NT2/D1 (cell line): ENCODE data around the gene GPR15LG.
A peak's percentile ranks its signal among the peaks of the same experiment; 100 is the strongest.
"Not testable (repeated sequence)": the region's sequence is repeated elsewhere in the genome, so short reads cannot be mapped to it uniquely, and the experiment has no call there.

Experiments used
- DNase-seq: peaks from one replicate; pipeline ENCODE4 v3.0.0-alpha.2; 2011; ENCODE audit warnings: low read depth, low spot score
- H3K27me3 ChIP-seq: 2 replicates; pipeline ENCODE4 v1.6.0; 2011; ENCODE audit warnings: mild to moderate bottlenecking; ENCODE audit not compliant: insufficient read length, insufficient read depth
- H3K36me3 ChIP-seq: 2 replicates; pipeline ENCODE4 v1.6.1; 2011; ENCODE audit warnings: mild to moderate bottlenecking, low read length, mixed read lengths; ENCODE audit not compliant: insufficient read depth, insufficient read length
- H3K4me1 ChIP-seq: 2 replicates; pipeline ENCODE4 v1.5.1; 2011; ENCODE audit not compliant: insufficient read depth, insufficient read length
- H3K4me3 ChIP-seq: 2 replicates; pipeline ENCODE4 v1.5.1; 2011; ENCODE audit warnings: low read depth; ENCODE audit not compliant: insufficient read length
- H3K9ac ChIP-seq: 2 replicates; pipeline ENCODE4 v1.6.0; 2011; ENCODE audit warnings: low read depth; ENCODE audit not compliant: insufficient read length
- H3K9me3 ChIP-seq: 2 replicates; pipeline ENCODE4 v1.5.1; 2011; ENCODE audit warnings: mild to moderate bottlenecking, low read length; ENCODE audit not compliant: insufficient read depth
- SUZ12 ChIP-seq: IDR thresholded peaks from 2 replicates; pipeline ENCODE4 v1.6.1; 2011; ENCODE audit not compliant: insufficient read length, insufficient read depth; ENCODE audit errors: extremely low read depth
- YY1 ChIP-seq: IDR thresholded peaks from 2 replicates; pipeline ENCODE4 v1.6.1; 2011; ENCODE audit not compliant: insufficient read length, insufficient read depth
- ZNF274 ChIP-seq: IDR thresholded peaks from 2 replicates; pipeline ENCODE4 v1.6.1; 2011; ENCODE audit warnings: mild to moderate bottlenecking, low read depth, low read length

The GPR15LG gene

DNA sequence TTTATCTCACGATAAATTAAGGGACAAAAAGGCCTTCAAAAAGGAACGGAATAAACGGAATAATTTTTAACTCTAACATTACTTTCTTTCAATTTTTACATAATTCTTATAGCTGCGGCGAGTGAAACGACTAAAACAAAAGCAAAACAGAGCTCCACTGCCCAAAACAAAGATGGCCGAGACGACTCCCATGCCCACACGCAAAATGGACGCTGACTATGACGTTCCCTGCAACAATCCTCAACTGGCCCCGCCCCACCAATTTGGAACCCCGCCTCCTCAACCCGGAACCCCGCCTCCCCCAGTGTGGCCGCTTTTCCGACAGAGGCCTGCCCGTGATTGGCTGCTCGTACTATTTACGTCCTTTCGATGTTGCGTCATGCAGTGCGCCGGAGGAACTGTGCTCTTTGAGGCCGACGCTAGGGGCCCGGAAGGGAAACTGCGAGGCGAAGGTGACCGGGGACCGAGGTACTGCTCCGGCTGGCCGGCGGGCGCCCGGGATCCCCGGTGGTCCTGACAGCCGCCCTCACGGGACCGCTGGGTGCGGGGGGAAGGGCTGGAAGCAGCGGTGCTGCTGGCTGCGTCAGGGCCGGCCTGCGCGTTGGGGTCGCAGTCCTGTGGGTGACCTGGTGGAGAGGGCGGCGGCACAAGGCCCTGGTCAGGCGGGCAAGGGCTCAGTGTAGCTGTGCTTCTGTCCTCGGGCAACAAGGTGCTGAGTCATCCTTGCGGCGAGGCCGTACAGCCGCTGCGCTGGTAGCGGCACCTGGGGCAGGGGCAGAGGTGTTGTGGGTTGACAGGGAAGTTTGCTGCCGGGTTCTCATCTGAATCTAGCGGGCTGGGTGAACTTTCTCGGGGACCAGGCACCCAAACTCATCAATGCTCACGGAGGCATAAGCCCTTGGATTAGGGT lies 34.2 kb upstream of the GPR15LG start, which contains the start of gene GHITM:
Gene GHITM (plus strand): TSS at position 384 of the 910 bp plus-strand sequence. CDS start 1,992 bp downstream, outside the sequence.
- Histone ChIP-seq H3K9me3 (no peaks in the 10 kb centered on the region), H3K27me3 (no peaks in the 10 kb centered on the region), H3K4me3 (peak within 1 kb of the TSS; percentile 94), H3K4me1 (no peaks in the 10 kb centered on the region), H3K36me3 (peaks cover 38% of the 10 kb centered on the region), H3K9ac (peak within 1 kb of the TSS; percentile 95)
- TF ChIP-seq YY1 (peak; percentile 97), ZNF274 (no peak)
- peak; percentile 94 for DNase-seq

DNA sequence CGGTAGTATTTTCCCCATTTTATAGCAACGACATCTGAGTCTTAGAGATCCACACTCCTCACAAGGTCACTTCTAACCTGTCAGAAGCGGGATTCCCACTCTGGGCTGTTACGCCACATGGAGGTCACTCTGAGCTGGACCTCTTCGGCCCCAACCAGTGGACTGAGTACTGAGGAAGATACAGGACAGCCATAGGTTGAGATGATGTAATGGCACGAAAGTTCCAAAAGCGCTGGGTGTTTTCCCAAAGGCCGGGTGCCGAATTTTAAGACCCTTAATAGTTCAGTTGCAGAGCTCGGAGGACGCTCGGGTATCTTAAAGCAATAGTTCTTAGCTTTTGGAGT lies 33.6 kb upstream of the GPR15LG start:
- H3K4me1 ChIP-seq, result no peaks in the 10 kb centered on the region
- DNase-seq, result no peak
- no peak for TF ChIP-seq SUZ12
- no peak for TF ChIP-seq ZNF274
- no peak for TF ChIP-seq YY1

DNA sequence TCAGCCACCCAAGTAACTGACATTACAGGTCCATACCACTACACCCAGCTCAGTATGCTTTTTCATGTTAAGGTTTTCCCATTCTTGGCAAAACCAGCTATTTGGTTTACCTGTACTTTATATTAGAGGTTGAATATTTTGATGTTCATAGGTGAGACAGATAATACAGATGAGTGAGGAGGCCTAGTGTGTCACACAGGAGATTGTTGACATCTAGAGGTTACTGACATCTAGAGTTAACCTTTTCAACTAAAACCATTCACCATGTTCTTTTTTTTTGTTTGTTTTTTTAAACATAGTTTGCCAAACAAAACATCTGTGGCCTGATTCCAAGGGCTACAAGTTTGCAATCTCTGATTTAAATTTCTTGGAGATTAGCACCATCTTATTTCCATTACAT lies 26.3 kb upstream of the GPR15LG start:
- no peaks in the 10 kb centered on the region for H3K4me1 ChIP-seq
- no peak for DNase-seq
- peaks cover 82% of the 10 kb centered on the region for H3K36me3 ChIP-seq
- H3K9ac ChIP-seq, result no peak overlapping the region
- no peaks in the 10 kb centered on the region for H3K9me3 ChIP-seq
- no peak for TF ChIP-seq SUZ12
- TF ChIP-seq ZNF274, result no peak
- no peak for TF ChIP-seq YY1
- H3K4me3 ChIP-seq, result no peak overlapping the region
- H3K27me3 ChIP-seq, result no peaks in the 10 kb centered on the region

More for the DNA sequence above, 33.6 kb upstream of the GPR15LG start:
- Histone ChIP-seq H3K4me3 (peak overlapping the region; percentile 94), H3K9me3 (no peaks in the 10 kb centered on the region), H3K9ac (peak overlapping the region; percentile 95), H3K27me3 (no peaks in the 10 kb centered on the region), H3K36me3 (peaks cover 45% of the 10 kb centered on the region)

DNA sequence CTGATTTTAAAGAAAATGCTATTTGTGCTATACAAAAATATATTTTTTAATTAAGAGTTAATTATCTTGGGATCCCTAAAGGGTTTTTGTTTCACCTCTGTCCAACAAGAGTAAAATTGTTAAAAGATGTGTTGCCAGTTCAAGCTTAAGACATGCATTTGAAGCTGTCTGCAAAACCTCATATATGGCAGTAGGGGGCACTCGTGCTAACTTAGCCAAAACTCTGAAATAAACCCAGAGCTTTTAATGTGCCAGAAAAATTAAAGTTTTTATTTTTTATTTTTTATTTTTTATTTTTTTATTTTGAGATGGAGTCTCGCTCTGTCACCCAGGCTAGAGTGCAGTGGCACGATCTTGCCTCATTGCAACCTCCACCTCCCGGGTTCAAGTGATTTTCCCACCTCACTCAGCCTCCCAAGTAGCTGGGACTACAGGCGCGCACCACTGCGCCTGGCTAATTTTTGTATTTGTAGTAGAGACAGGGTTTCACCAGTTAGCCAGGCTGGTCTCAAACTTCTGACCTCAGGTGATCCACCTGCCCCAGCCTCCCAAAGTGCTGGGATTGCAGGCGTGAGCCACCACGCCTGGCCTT lies 25.5 kb upstream of the GPR15LG start:
- not testable (repeated sequence) for DNase-seq, H3K9me3 ChIP-seq, H3K4me1 ChIP-seq, H3K4me3 ChIP-seq, H3K9ac ChIP-seq, H3K27me3 ChIP-seq
- peaks cover 82% of the 10 kb centered on the region for H3K36me3 ChIP-seq

DNA sequence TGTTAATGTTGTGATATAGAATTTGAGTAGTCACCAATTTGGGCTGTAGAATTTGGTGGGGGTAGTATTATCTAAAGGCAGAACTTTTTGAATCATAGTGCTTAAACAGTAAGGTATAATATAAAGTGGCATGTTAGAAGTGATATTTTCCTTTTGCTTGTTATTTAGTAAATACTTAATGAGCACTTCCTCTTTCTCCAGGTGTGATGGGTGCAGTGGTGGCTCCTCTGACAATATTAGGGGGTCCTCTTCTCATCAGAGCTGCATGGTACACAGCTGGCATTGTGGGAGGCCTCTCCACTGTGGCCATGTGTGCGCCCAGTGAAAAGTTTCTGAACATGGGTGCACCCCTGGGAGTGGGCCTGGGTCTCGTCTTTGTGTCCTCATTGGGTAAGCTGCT lies 23.7 kb upstream of the GPR15LG start:
- H3K36me3 ChIP-seq, result peaks cover 76% of the 10 kb centered on the region
- no peaks in the 10 kb centered on the region for H3K4me1 ChIP-seq
- H3K27me3 ChIP-seq, result no peaks in the 10 kb centered on the region
- TF ChIP-seq SUZ12, result no peak
- H3K9me3 ChIP-seq, result no peaks in the 10 kb centered on the region
- H3K9ac ChIP-seq, result no peak overlapping the region
- no peak for DNase-seq
- H3K4me3 ChIP-seq, result no peak overlapping the region

DNA sequence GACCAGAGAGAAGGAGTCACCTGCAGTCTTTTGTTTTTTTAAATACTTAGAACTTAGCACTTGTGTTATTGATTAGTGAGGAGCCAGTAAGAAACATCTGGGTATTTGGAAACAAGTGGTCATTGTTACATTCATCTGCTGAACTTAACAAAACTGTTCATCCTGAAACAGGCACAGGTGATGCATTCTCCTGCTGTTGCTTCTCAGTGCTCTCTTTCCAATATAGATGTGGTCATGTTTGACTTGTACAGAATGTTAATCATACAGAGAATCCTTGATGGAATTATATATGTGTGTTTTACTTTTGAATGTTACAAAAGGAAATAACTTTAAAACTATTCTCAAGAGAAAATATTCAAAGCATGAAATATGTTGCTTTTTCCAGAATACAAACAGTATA lies 20.8 kb upstream of the GPR15LG start:
- TF ChIP-seq YY1 (no peak), ZNF274 (no peak), SUZ12 (no peak)
- Histone ChIP-seq H3K27me3 (no peaks in the 10 kb centered on the region), H3K9me3 (no peaks in the 10 kb centered on the region), H3K4me3 (no peak overlapping the region), H3K9ac (no peak overlapping the region), H3K36me3 (peaks cover 52% of the 10 kb centered on the region), H3K4me1 (peaks cover 5% of the 10 kb centered on the region)
- DNase-seq, result no peak

DNA sequence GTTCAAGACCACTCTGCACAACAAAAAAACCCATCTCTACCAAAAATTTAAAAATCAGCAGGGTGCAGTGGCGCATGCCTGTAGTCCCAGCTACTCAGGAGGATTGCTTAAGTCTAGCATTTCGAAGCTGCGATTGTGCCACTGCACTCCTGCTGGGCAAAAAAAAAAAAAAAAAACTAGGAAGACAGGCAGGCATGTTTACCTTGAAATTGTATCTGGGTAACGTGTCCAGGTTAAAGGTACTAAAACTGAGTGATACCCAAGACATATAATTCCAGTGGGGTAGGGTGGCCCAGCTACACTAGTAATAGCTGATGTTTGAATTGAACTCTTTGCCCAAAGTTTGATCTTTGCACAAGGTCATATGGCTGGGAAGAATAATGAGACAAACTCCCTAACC lies 18.1 kb upstream of the GPR15LG start:
- H3K4me1 ChIP-seq, result peaks cover 5% of the 10 kb centered on the region
- H3K9ac ChIP-seq, result no peak overlapping the region
- no peak overlapping the region for H3K4me3 ChIP-seq
- H3K27me3 ChIP-seq, result no peaks in the 10 kb centered on the region
- no peak for DNase-seq
- no peak for TF ChIP-seq YY1
- TF ChIP-seq ZNF274, result no peak
- no peak for TF ChIP-seq SUZ12
- peaks cover 29% of the 10 kb centered on the region for H3K36me3 ChIP-seq
- no peaks in the 10 kb centered on the region for H3K9me3 ChIP-seq
